K562 (cell line): ENCODE measurements around the gene RBM34.

Experiments used
- BACH1 ChIP-seq: fragments of 200-800 bp; sonication (Bioruptor generic); IDR thresholded peaks from 2 replicates; pipeline ENCODE4 v1.6.1; 2016; ENCODE audit warnings: missing genetic modification characterization, missing compliant biosample characterization
- HMG20B ChIP-seq: fragments of 250-450 bp; sonication (Bioruptor Pico); IDR thresholded peaks from 2 replicates; pipeline ENCODE4 v1.5.0; 2021; ENCODE audit warnings: mild to moderate bottlenecking
- KDM1A ChIP-seq, 2 experiments: fragments of 450-650 bp; IDR thresholded peaks; 2 replicates each; pipeline ENCODE4 v1.6.1; 2016; ENCODE audit warnings: mild to moderate bottlenecking in 2 of 2
- YY1 ChIP-seq, 3 experiments: IDR thresholded peaks; 2 replicates each; pipeline ENCODE4 v1.6.1; 2011; ENCODE audit warnings: low read length in 2 of 3, mild to moderate bottlenecking in 2 of 3, moderate library complexity in 2 of 3, borderline replicate concordance in 1 of 3, control low read depth in 1 of 3, low read depth in 1 of 3; ENCODE audit not compliant: insufficient read depth in 3 of 3, insufficient replicate concordance in 2 of 3, control insufficient read depth in 1 of 3, insufficient read length in 1 of 3; ENCODE audit errors: extremely low read depth in 1 of 3

DNA sequence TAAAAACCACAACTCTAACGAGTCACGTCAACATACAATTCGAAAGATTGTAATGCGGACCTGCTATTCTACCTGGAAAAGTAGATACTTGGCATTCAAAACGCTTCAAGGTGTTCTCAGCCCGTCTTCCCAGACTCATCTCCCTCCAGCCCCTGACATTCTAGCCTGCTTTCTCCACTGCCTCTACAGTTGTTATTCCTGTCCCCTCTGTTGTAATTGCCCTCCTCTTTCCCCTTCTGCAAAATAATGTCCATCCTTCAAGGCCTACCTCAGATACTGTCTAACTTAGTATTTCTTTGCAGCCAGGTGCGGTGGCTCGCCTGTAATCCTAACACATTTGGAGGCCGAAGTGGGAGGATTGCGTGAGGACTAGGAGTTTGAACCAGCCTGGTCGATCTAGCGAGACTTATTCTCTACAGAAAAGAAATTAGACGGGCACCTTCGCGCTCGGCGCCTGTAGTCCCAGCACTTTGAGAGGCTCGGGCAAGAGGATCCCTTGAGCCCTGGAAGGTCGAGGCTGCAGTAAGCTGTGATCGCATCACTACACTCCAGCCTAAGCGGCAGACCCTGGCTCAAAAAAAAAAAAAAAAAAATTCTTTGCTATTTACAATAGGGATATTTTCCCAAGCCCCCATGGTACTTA is 756 bp upstream of the RBM34 start:
- no peak for TF ChIP-seq HMG20B
- no peak for TF ChIP-seq BACH1 (tag)
- TF ChIP-seq YY1 (IDR thresholded peaks at IDR 0.05; ENCODE audit: borderline replicate concordance in 1 of 3, control insufficient read depth in 1 of 3, extremely low read depth in 1 of 3, insufficient read depth in 3 of 3, insufficient read length in 1 of 3, insufficient replicate concordance in 2 of 3, low read depth in 1 of 3, low read length in 2 of 3), result no peak
- no peak for TF ChIP-seq KDM1A (IDR thresholded peaks at IDR 0.05)
